Osteocyte (in vitro differentiated cells): ENCODE measurements around the gene FBLN2. TPM values are rescaled to one million over a fixed set of nuclear protein-coding genes. Genes with fewer than 3 reads are reported as not detected.

ENCODE experiments used
- DNase-seq: peaks from one replicate; pipeline ENCODE4 v3.0.0; 2021; ENCODE audit warnings: mixed read lengths; ENCODE audit not compliant: unreplicated experiment; ENCODE audit errors: extremely low spot score
- H3K27ac Mint-ChIP-seq: one replicate; pipeline ENCODE4 v1.8.0; 2021; ENCODE audit warnings: mild to moderate bottlenecking, mixed read lengths; ENCODE audit not compliant: unreplicated experiment
- H3K27me3 Mint-ChIP-seq: one replicate; pipeline ENCODE4 v1.8.0; 2021; ENCODE audit warnings: mixed read lengths; ENCODE audit not compliant: unreplicated experiment
- H3K36me3 Mint-ChIP-seq: one replicate; pipeline ENCODE4 v1.8.0; 2021; ENCODE audit warnings: mixed read lengths; ENCODE audit not compliant: unreplicated experiment
- H3K4me1 Mint-ChIP-seq: one replicate; pipeline ENCODE4 v1.8.0; 2021; ENCODE audit warnings: mixed read lengths; ENCODE audit not compliant: unreplicated experiment
- H3K4me3 Mint-ChIP-seq: one replicate; pipeline ENCODE4 v1.8.0; 2021; ENCODE audit warnings: mild to moderate bottlenecking, moderate library complexity, mixed read lengths; ENCODE audit not compliant: unreplicated experiment
- H3K9me3 Mint-ChIP-seq: one replicate; pipeline ENCODE4 v1.8.0; 2021; ENCODE audit warnings: mixed read lengths; ENCODE audit not compliant: unreplicated experiment
- CTCF ChIP-seq: fragments of 200-600 bp; sonication (generic); IDR thresholded peaks from 2 replicates; pipeline ENCODE4 v1.5.0; 2021; ENCODE audit warnings: antibody characterized with exemption, mild to moderate bottlenecking, moderate library complexity
- total RNA-seq: library from RNA; stranded (reverse); gene quantifications from 2 replicates; pipeline ENCODE4 v1.2.1, GENCODE V29; 2021

The FBLN2 gene
- total RNA-seq, 1 donor from 2014 or later, result 215 TPM

GRCh38 chr3:13537909-13538296 is 11.0 kb upstream of the FBLN2 start:
- no peak for DNase-seq
- Mint-ChIP-seq H3K9me3 (no peaks in the 10 kb centered on the region), H3K4me1 (peaks cover 88% of the 10 kb centered on the region), H3K4me3 (no peak overlapping the region), H3K27me3 (no peaks in the 10 kb centered on the region), H3K36me3 (peaks cover 3% of the 10 kb centered on the region), H3K27ac (peak overlapping the region; percentile 97)
- TF ChIP-seq CTCF, result no peak

GRCh38 chr3:13538520-13539291 is 10.2 kb upstream of the FBLN2 start:
- Mint-ChIP-seq H3K36me3 (peaks cover 3% of the 10 kb centered on the region), H3K4me1 (peaks cover 90% of the 10 kb centered on the region), H3K4me3 (no peak overlapping the region), H3K9me3 (no peaks in the 10 kb centered on the region), H3K27ac (peak overlapping the region; percentile 97), H3K27me3 (no peaks in the 10 kb centered on the region)
- no peak for TF ChIP-seq CTCF
- DNase-seq, result no peak

GRCh38 chr3:13539292-13539638 is 9.7 kb upstream of the FBLN2 start:
- H3K9me3 Mint-ChIP-seq, result no peaks in the 10 kb centered on the region
- H3K4me1 Mint-ChIP-seq, result peaks cover 90% of the 10 kb centered on the region
- no peaks in the 10 kb centered on the region for H3K27me3 Mint-ChIP-seq
- peaks cover 3% of the 10 kb centered on the region for H3K36me3 Mint-ChIP-seq
- H3K4me3 Mint-ChIP-seq, result no peak overlapping the region
- no peak for DNase-seq
- TF ChIP-seq CTCF, result no peak
- H3K27ac Mint-ChIP-seq, result peak overlapping the region; percentile 97

- no peaks in the 10 kb centered on the region for H3K27me3 Mint-ChIP-seq
- H3K27ac Mint-ChIP-seq, result peak overlapping the region; percentile 97
- H3K4me1 Mint-ChIP-seq, result peaks cover 91% of the 10 kb centered on the region
- peaks cover 3% of the 10 kb centered on the region for H3K36me3 Mint-ChIP-seq
- TF ChIP-seq CTCF, result no peak
- no peak for DNase-seq
- H3K9me3 Mint-ChIP-seq, result no peaks in the 10 kb centered on the region
- H3K4me3 Mint-ChIP-seq, result no peak overlapping the region
These were observed 9.3 kb upstream of the FBLN2 start for GRCh38 chr3:13539671-13540070.

GRCh38 chr3:13540297-13540995 is 8.5 kb upstream of the FBLN2 start:
- TF ChIP-seq CTCF, result no peak
- peak overlapping the region; percentile 97 for H3K27ac Mint-ChIP-seq
- peaks cover 96% of the 10 kb centered on the region for H3K4me1 Mint-ChIP-seq
- no peaks in the 10 kb centered on the region for H3K27me3 Mint-ChIP-seq
- DNase-seq, result no peak
- H3K36me3 Mint-ChIP-seq, result peaks cover 3% of the 10 kb centered on the region
- no peak overlapping the region for H3K4me3 Mint-ChIP-seq
- no peaks in the 10 kb centered on the region for H3K9me3 Mint-ChIP-seq
